ENCODE data around the gene LTBR. TPM values are rescaled to one million over a fixed set of nuclear protein-coding genes. Genes with fewer than 3 reads are reported as not detected.

Gene LTBR
- total and polyA plus RNA-seq, 4 donors = 15.8 to 138 (median 89.0) TPM

DNA sequence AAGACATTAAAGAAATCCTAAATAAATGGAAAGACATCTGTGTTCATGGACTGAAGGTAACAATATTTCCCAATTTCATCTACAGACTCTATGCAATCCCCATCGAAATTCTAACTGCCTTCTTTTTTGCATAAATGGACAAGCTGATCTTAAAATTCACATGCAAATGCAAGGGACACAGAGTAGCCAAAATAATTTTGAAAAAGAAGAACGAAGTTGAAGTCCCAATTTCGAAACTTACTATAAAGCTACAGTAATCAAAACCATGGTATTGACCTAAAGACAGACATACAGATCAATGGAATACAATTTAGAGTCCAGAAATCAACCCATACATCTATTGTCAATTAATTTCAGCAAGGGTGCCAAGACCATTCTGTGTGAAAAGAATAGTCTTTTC, 44.4 kb downstream of the LTBR start:
- WGBS = 70% methylated on average over 3 of the region's 3 CpGs
- no peak for DNase-seq (ENCODE audit: low spot score)
- TF ChIP-seq NR2F2 (IDR thresholded peaks at IDR 0.05) (no peak), JUND (IDR thresholded peaks at IDR 0.05) (no peak), HNF4A (conservative IDR thresholded peaks at IDR 0.05) (no peak), ZBTB33 (IDR thresholded peaks at IDR 0.05) (no peak), HNF4G (IDR thresholded peaks at IDR 0.05) (no peak), MAX (IDR thresholded peaks at IDR 0.05) (no peak), YY1 (IDR thresholded peaks at IDR 0.05) (no peak), RAD21 (IDR thresholded peaks at IDR 0.05) (no peak), FOXA1 (IDR thresholded peaks at IDR 0.05) (no peak), EGR1 (IDR thresholded peaks at IDR 0.05; ENCODE audit: low read depth in 2 of 2) (no peak), SP1 (IDR thresholded peaks at IDR 0.05) (no peak), GABPA (IDR thresholded peaks at IDR 0.05 in 1 of 2, conservative IDR thresholded peaks at IDR 0.05 in 1 of 2) (no peak), CTCF (IDR thresholded peaks at IDR 0.05; ENCODE audit: low read depth, low read length, missing input control) (no peak), TAF1 (conservative IDR thresholded peaks at IDR 0.05) (no peak)
- TF ChIP-seq, protein P1, sequence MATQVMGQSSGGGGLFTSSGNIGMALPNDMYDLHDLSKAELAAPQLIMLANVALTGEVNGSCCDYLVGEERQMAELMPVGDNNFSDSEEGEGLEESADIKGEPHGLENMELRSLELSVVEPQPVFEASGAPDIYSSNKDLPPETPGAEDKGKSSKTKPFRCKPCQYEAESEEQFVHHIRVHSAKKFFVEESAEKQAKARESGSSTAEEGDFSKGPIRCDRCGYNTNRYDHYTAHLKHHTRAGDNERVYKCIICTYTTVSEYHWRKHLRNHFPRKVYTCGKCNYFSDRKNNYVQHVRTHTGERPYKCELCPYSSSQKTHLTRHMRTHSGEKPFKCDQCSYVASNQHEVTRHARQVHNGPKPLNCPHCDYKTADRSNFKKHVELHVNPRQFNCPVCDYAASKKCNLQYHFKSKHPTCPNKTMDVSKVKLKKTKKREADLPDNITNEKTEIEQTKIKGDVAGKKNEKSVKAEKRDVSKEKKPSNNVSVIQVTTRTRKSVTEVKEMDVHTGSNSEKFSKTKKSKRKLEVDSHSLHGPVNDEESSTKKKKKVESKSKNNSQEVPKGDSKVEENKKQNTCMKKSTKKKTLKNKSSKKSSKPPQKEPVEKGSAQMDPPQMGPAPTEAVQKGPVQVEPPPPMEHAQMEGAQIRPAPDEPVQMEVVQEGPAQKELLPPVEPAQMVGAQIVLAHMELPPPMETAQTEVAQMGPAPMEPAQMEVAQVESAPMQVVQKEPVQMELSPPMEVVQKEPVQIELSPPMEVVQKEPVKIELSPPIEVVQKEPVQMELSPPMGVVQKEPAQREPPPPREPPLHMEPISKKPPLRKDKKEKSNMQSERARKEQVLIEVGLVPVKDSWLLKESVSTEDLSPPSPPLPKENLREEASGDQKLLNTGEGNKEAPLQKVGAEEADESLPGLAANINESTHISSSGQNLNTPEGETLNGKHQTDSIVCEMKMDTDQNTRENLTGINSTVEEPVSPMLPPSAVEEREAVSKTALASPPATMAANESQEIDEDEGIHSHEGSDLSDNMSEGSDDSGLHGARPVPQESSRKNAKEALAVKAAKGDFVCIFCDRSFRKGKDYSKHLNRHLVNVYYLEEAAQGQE (IDR thresholded peaks at IDR 0.05) = no peak
- H3K9me3 ChIP-seq (ENCODE audit: control insufficient read depth in 4 of 4, low read length in 3 of 4) = no peaks in the 10 kb centered on the region
- no peak overlapping the region for H3K9ac ChIP-seq (ENCODE audit: low read depth in 1 of 2, low read length in 2 of 2)
- H3K27ac ChIP-seq (ENCODE audit: low read depth in 1 of 2, low read length in 2 of 2) = no peak overlapping the region
- H3K4me1 ChIP-seq (ENCODE audit: control insufficient read depth in 4 of 4, insufficient read depth in 4 of 4, low read length in 3 of 4) = peaks cover 0 to 8% (median 4%) of the 10 kb centered on the region in 4 donors
- no peaks in the 10 kb centered on the region for H3K27me3 ChIP-seq (ENCODE audit: control insufficient read depth in 4 of 4, insufficient read depth in 4 of 4, low read length in 3 of 4)
- H3K4me3 ChIP-seq (ENCODE audit: low read depth in 1 of 3, low read length in 3 of 3) = no peak overlapping the region
- no peaks in the 10 kb centered on the region for H3K36me3 ChIP-seq (ENCODE audit: control insufficient read depth in 4 of 4, insufficient read depth in 3 of 4, low read depth in 1 of 4, low read length in 3 of 4)
